ENCODE measurements around the gene KCTD15.

The KCTD15 gene

GRCh38 chr19:33797802-33798671, 1.4 kb downstream of the KCTD15 start:
- no peak for DNase-seq (ENCODE audit: low spot score in 2 of 2)
- Mint-ChIP-seq H3K27ac (no peak overlapping the region), H3K4me1 (no peaks in the 10 kb centered on the region), H3K27me3 (peaks cover 2% of the 10 kb centered on the region), H3K4me3 (peak overlapping the region; percentile 64), H3K9me3 (no peaks in the 10 kb centered on the region), H3K36me3 (no peaks in the 10 kb centered on the region)
- ATAC-seq (ENCODE audit: low read depth) = no peak

DNA sequence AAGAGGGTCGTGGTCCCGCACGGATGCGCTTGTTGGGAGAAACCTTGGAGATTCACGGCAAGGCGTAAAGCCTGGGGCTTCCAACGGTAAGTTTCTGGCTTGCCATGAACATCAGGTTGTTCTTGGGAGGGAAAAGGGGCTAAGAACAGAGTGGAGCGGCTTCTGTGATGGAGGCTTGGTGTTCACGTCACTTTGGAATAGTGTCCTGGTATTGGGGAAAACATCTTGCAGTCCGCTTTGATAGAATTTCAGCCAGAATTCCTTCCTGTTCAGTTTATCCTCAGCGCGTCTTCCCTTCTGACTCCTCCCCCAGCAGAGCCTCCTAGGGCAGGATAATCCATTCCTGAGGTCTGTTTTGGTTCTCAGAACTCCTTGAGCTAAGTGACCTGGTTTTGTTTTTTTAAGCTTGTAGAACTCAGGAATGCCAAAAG, 2.0 kb downstream of the KCTD15 start:
- no peak overlapping the region for H3K4me3 Mint-ChIP-seq
- H3K9me3 Mint-ChIP-seq = no peaks in the 10 kb centered on the region
- H3K4me1 Mint-ChIP-seq = no peaks in the 10 kb centered on the region
- no peaks in the 10 kb centered on the region for H3K36me3 Mint-ChIP-seq
- H3K27me3 Mint-ChIP-seq = peaks cover 2% of the 10 kb centered on the region
- H3K27ac Mint-ChIP-seq = no peak overlapping the region
- DNase-seq (ENCODE audit: low spot score in 2 of 2) = no peak
- ATAC-seq (ENCODE audit: low read depth) = no peak

DNA sequence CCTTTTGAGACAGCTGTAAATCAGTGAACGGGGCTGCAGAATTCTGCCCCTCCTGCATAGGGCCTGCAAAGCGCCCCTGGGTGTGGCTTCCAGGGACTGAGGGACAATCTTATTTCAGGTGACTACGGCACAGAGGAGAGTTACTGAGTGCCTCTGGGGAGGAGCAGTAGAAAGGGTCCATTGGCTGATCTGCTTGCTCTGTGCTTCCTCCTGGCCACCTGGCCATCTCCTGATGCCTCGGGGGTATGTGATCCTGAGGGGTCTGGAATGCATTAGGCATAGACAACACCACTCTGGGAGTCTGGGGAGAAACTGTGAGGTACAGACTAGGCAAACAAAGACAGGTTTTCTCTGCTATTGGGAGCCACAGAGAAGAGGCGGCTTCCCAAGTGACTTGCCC, 2.8 kb downstream of the KCTD15 start:
- DNase-seq (ENCODE audit: low spot score in 2 of 2) = no peak
- H3K27me3 Mint-ChIP-seq = peaks cover 2% of the 10 kb centered on the region
- H3K36me3 Mint-ChIP-seq = no peaks in the 10 kb centered on the region
- no peak overlapping the region for H3K27ac Mint-ChIP-seq
- no peaks in the 10 kb centered on the region for H3K4me1 Mint-ChIP-seq
- H3K9me3 Mint-ChIP-seq = no peaks in the 10 kb centered on the region
- no peak for ATAC-seq (ENCODE audit: low read depth)
- H3K4me3 Mint-ChIP-seq = no peak overlapping the region

GRCh38 chr19:33800012-33800680, 3.5 kb downstream of the KCTD15 start:
- ATAC-seq (ENCODE audit: low read depth) (no peak), DNase-seq (ENCODE audit: low spot score in 2 of 2) (no peak)
- Mint-ChIP-seq H3K9me3 (no peaks in the 10 kb centered on the region), H3K27ac (no peak overlapping the region), H3K4me3 (no peak overlapping the region), H3K27me3 (peaks cover 2% of the 10 kb centered on the region), H3K36me3 (no peaks in the 10 kb centered on the region), H3K4me1 (no peaks in the 10 kb centered on the region)

DNA sequence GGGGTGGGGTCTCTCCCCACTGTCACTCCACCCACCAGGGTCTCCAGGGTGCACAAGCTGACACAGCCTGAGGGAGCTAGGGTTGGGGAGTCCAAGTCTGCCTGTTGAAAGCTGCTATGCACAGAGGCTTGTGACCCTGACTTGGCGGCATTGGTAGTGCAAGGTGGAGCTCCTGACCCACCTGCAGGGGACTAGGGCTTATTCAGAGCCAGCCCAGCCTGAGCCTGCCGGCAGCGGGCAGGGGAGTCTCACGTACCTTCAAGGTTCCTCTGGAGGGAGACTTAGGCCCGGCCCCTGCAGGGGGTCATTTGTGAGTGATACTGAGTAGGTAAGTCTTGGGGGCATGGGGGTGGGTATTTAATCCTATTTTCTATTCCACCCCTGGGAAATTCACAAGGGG, 4.7 kb downstream of the KCTD15 start:
- Mint-ChIP-seq H3K4me3 (no peak overlapping the region), H3K9me3 (no peaks in the 10 kb centered on the region), H3K4me1 (no peaks in the 10 kb centered on the region), H3K36me3 (no peaks in the 10 kb centered on the region), H3K27me3 (peaks cover 2% of the 10 kb centered on the region), H3K27ac (no peak overlapping the region)
- no peak for DNase-seq (ENCODE audit: low spot score in 2 of 2)
- no peak for ATAC-seq (ENCODE audit: low read depth)

DNA sequence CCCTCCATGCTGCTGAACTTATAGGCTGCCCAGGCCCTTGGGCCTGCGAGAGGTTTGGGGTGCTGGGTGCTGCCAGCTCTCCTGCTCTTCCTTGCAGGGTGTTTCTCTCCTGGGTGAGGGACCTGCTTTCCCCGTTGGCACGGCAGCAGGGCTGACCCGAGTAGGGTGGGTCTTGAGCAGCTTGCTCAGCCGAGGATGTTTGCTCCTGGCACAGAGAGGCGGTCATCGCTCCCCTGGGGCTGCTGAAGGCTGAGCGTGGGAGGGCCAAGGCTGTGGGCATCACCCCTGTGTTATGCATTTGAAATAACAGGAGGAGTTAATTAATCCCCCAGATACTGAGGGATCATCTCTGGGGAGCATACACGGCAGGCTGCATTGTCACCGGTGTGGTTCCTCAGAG, 5.3 kb downstream of the KCTD15 start:
- Mint-ChIP-seq H3K4me3 (no peak overlapping the region), H3K9me3 (no peaks in the 10 kb centered on the region), H3K4me1 (no peaks in the 10 kb centered on the region), H3K36me3 (no peaks in the 10 kb centered on the region), H3K27me3 (peaks cover 2% of the 10 kb centered on the region), H3K27ac (no peak overlapping the region)
- DNase-seq (ENCODE audit: low spot score in 2 of 2) (no peak), ATAC-seq (ENCODE audit: low read depth) (no peak)

GRCh38 chr19:33802801-33803200, 6.1 kb downstream of the KCTD15 start:
- peaks cover 2% of the 10 kb centered on the region for H3K27me3 Mint-ChIP-seq
- H3K4me3 Mint-ChIP-seq = no peak overlapping the region
- no peaks in the 10 kb centered on the region for H3K4me1 Mint-ChIP-seq
- no peaks in the 10 kb centered on the region for H3K36me3 Mint-ChIP-seq
- H3K27ac Mint-ChIP-seq = no peak overlapping the region
- no peak for DNase-seq (ENCODE audit: low spot score in 2 of 2)
- H3K9me3 Mint-ChIP-seq = no peaks in the 10 kb centered on the region
- no peak for ATAC-seq (ENCODE audit: low read depth)

DNA sequence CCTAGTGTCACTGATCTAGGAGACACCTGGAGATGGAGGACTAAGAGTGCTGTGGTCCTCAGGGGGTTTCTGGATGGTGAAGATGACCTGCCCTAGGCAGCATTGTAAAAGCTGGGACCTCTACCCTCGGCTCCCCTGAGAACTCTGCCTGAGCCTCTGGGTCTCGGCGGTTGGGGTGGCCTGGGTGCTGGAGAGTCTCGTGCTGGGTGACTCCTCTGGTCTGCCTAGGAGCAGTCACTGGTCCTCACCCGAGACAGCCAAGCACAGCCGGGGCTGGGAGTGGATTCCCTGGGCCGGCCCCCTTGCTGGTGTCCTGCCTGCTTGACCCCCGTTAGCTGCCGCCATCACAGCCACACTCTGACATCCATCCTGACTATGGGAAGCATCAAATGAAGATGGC, 6.7 kb downstream of the KCTD15 start:
- Mint-ChIP-seq H3K36me3 (no peaks in the 10 kb centered on the region), H3K4me1 (no peaks in the 10 kb centered on the region), H3K9me3 (no peaks in the 10 kb centered on the region), H3K4me3 (no peak overlapping the region), H3K27ac (no peak overlapping the region), H3K27me3 (peaks cover 2% of the 10 kb centered on the region)
- no peak for DNase-seq (ENCODE audit: low spot score in 2 of 2)
- ATAC-seq (ENCODE audit: low read depth) = no peak

- H3K4me3 Mint-ChIP-seq = no peak overlapping the region
Observed at GRCh38 chr19:33804021-33804799, 7.5 kb downstream of the KCTD15 start.

DNA sequence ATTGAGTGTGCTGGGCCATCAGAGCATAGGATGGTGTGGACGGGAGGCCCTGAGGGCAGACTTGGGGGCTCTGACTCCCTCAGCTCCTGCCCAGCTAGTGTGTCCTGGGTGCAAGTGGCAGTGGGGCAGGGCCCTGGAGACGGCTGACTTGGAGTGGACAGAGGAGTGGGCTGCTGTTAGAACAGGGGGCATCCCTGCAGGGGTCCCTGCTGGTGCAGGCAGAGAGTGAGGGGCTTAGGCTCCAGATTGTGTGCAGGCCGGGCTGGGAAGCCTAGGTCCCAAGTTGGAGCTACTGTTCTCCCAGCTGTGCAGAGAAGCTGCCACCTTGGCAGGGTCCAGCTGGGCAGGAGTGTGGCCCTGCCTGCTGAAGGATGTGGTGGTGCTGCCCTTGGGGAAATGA, 8.6 kb downstream of the KCTD15 start:
- ATAC-seq (ENCODE audit: low read depth) (no peak), DNase-seq (ENCODE audit: low spot score in 2 of 2) (no peak)
- H3K4me1 Mint-ChIP-seq = no peaks in the 10 kb centered on the region
- no peak overlapping the region for H3K27ac Mint-ChIP-seq
- H3K27me3 Mint-ChIP-seq = no peaks in the 10 kb centered on the region
- no peak overlapping the region for H3K4me3 Mint-ChIP-seq
- H3K36me3 Mint-ChIP-seq = no peaks in the 10 kb centered on the region
- H3K9me3 Mint-ChIP-seq = no peaks in the 10 kb centered on the region

More at GRCh38 chr19:33804021-33804799, 7.5 kb downstream of the KCTD15 start:
- Mint-ChIP-seq H3K27ac (no peak overlapping the region), H3K27me3 (peaks cover 2% of the 10 kb centered on the region), H3K4me1 (no peaks in the 10 kb centered on the region), H3K9me3 (no peaks in the 10 kb centered on the region), H3K36me3 (no peaks in the 10 kb centered on the region)
- no peak for ATAC-seq (ENCODE audit: low read depth)
- no peak for DNase-seq (ENCODE audit: low spot score in 2 of 2)

GRCh38 chr19:33805840-33806433, 9.3 kb downstream of the KCTD15 start:
- H3K4me3 Mint-ChIP-seq = no peak overlapping the region
- no peaks in the 10 kb centered on the region for H3K9me3 Mint-ChIP-seq
- no peaks in the 10 kb centered on the region for H3K36me3 Mint-ChIP-seq
- H3K27me3 Mint-ChIP-seq = no peaks in the 10 kb centered on the region
- no peak overlapping the region for H3K27ac Mint-ChIP-seq
- no peak for DNase-seq (ENCODE audit: low spot score in 2 of 2)
- no peaks in the 10 kb centered on the region for H3K4me1 Mint-ChIP-seq
- no peak for ATAC-seq (ENCODE audit: low read depth)

- no peak overlapping the region for H3K27ac Mint-ChIP-seq
Observed at GRCh38 chr19:33806434-33806881, 9.8 kb downstream of the KCTD15 start.

DNA sequence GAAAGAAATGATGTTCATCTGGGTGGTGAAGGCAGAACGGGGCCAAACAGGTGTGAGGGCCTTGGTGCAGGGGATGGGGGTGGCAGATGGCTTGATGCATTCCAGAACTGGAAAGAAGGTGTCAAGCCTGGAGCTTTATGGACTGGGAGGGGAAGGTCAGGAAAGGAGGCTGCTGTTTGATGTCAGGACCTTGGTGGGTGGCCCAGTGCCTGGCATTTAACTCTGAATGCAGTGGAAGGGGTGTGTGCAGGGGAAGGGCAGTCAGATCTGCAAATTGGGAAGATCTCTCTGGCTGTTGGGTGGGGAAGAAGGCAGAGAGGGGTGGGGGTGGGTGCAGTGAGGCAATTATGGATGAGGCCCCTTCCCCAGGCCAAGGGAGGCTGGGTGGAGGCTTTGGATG, 11.7 kb downstream of the KCTD15 start:
- no peak overlapping the region for H3K27ac Mint-ChIP-seq
- H3K4me3 Mint-ChIP-seq = no peak overlapping the region
- no peaks in the 10 kb centered on the region for H3K9me3 Mint-ChIP-seq
- no peaks in the 10 kb centered on the region for H3K27me3 Mint-ChIP-seq
- no peak for ATAC-seq (ENCODE audit: low read depth)
- DNase-seq (ENCODE audit: low spot score in 2 of 2) = no peak
- H3K4me1 Mint-ChIP-seq = no peaks in the 10 kb centered on the region
- H3K36me3 Mint-ChIP-seq = no peaks in the 10 kb centered on the region

More at GRCh38 chr19:33806434-33806881, 9.8 kb downstream of the KCTD15 start:
- ATAC-seq (ENCODE audit: low read depth) (no peak), DNase-seq (ENCODE audit: low spot score in 2 of 2) (no peak)
- Mint-ChIP-seq H3K9me3 (no peaks in the 10 kb centered on the region), H3K4me3 (no peak overlapping the region), H3K27me3 (no peaks in the 10 kb centered on the region), H3K36me3 (no peaks in the 10 kb centered on the region), H3K4me1 (no peaks in the 10 kb centered on the region)

DNA sequence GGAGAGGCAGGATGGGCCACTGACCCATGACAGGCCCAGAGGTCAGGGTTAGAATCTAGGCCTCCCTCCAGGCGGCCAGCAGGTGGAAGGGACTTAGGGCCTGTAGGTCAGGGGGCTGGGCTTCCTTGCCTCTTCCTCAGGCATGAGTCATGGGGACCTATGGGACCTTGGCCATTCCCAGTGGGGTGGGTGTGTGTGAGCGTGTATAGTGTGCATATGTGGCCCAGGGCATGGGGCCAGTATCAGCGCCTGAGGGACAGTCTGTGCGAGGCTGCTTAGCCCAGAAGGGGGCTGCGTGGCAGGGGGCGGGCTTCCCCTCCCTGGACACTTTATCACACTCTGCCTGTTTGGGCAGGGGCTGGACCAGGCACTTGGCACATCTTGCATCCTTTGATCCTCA, 13.3 kb downstream of the KCTD15 start:
- no peaks in the 10 kb centered on the region for H3K27me3 Mint-ChIP-seq
- no peak overlapping the region for H3K4me3 Mint-ChIP-seq
- no peak for DNase-seq (ENCODE audit: low spot score in 2 of 2)
- no peaks in the 10 kb centered on the region for H3K4me1 Mint-ChIP-seq
- no peaks in the 10 kb centered on the region for H3K36me3 Mint-ChIP-seq
- ATAC-seq (ENCODE audit: low read depth) = no peak
- no peaks in the 10 kb centered on the region for H3K9me3 Mint-ChIP-seq
- no peak overlapping the region for H3K27ac Mint-ChIP-seq
